ENCODE measurements around the gene SF1. TPM values are rescaled to one million over a fixed set of nuclear protein-coding genes. Genes with fewer than 3 reads are reported as not detected.

SF1 gene
- total RNA-seq, 1 donor from 2014 or later, result 278 TPM

GRCh38 chr11:64793271-64794160, 15.2 kb upstream of the SF1 start:
- Histone ChIP-seq H3K36me3 (peaks cover 0 to 17% of the 10 kb centered on the region in 2 donors), H3K9me3 (no peaks in the 10 kb centered on the region), H3K27ac (no peak overlapping the region), H3K27me3 (no peaks in the 10 kb centered on the region), H3K4me1 (no peaks in the 10 kb centered on the region), H3K4me3 (no peak overlapping the region)
- no peak for DNase-seq (ENCODE audit: extremely low spot score in 2 of 2)
- TF ChIP-seq POLR2A (IDR thresholded peaks at IDR 0.05) (no peak), POLR2AphosphoS5 (IDR thresholded peaks at IDR 0.05; ENCODE audit: insufficient read depth in 1 of 2, low read depth in 1 of 2) (no peak), CTCF (IDR thresholded peaks at IDR 0.05) (no peak)
- intact Hi-C loops (cut with DNase I), result no loop called here

- TF ChIP-seq POLR2A (IDR thresholded peaks at IDR 0.05) (no peak), POLR2AphosphoS5 (IDR thresholded peaks at IDR 0.05; ENCODE audit: insufficient read depth in 1 of 2, low read depth in 1 of 2) (no peak), CTCF (IDR thresholded peaks at IDR 0.05) (no peak)
- no peak overlapping the region for H3K27ac ChIP-seq
- no peaks in the 10 kb centered on the region for H3K27me3 ChIP-seq
- no peaks in the 10 kb centered on the region for H3K4me1 ChIP-seq
- intact Hi-C loops (cut with DNase I), result no loop called here
- H3K9me3 ChIP-seq, result no peaks in the 10 kb centered on the region
- no peak for DNase-seq (ENCODE audit: extremely low spot score in 2 of 2)
- peaks cover 0 to 18% of the 10 kb centered on the region in 2 donors for H3K36me3 ChIP-seq
- no peak overlapping the region for H3K4me3 ChIP-seq
Observed at GRCh38 chr11:64792482-64792881, 14.1 kb upstream of the SF1 start.

- H3K9me3 ChIP-seq, result no peaks in the 10 kb centered on the region
- TF ChIP-seq POLR2A (IDR thresholded peaks at IDR 0.05), result no peak
- TF ChIP-seq POLR2AphosphoS5 (IDR thresholded peaks at IDR 0.05; ENCODE audit: insufficient read depth in 1 of 2, low read depth in 1 of 2), result no peak
- no peak for TF ChIP-seq CTCF (IDR thresholded peaks at IDR 0.05)
- no peaks in the 10 kb centered on the region for H3K27me3 ChIP-seq
- no peak for DNase-seq (ENCODE audit: extremely low spot score in 2 of 2)
- no peaks in the 10 kb centered on the region for H3K4me1 ChIP-seq
- no peak overlapping the region for H3K4me3 ChIP-seq
- intact Hi-C loops (cut with DNase I), result no loop called here
- H3K36me3 ChIP-seq, result peaks cover 0 to 18% of the 10 kb centered on the region in 2 donors
- no peak overlapping the region for H3K27ac ChIP-seq
Observed at GRCh38 chr11:64791781-64792291, 13.5 kb upstream of the SF1 start.

GRCh38 chr11:64790205-64791095, 12.1 kb upstream of the SF1 start:
- Histone ChIP-seq H3K4me3 (no peak overlapping the region), H3K4me1 (no peaks in the 10 kb centered on the region), H3K36me3 (peaks cover 0 to 18% of the 10 kb centered on the region in 2 donors), H3K27ac (no peak overlapping the region), H3K9me3 (no peaks in the 10 kb centered on the region), H3K27me3 (no peaks in the 10 kb centered on the region)
- TF ChIP-seq POLR2A (IDR thresholded peaks at IDR 0.05) (no peak), CTCF (IDR thresholded peaks at IDR 0.05) (no peak), POLR2AphosphoS5 (IDR thresholded peaks at IDR 0.05; ENCODE audit: insufficient read depth in 1 of 2, low read depth in 1 of 2) (no peak)
- no peak for DNase-seq (ENCODE audit: extremely low spot score in 2 of 2)
- intact Hi-C loops (cut with DNase I), result no loop called here

All from vagina (tissue), 2 donors.